AG09309 (cell line): Measurements from ENCODE around the gene COX17.

Experiments
- DNase-seq: peaks from one replicate; pipeline ENCODE4 v3.0.0-alpha.2; 2010; ENCODE audit warnings: low read depth
- H3K4me3 ChIP-seq: 2 replicates; pipeline ENCODE4 v1.5.1; 2011; ENCODE audit warnings: mild to moderate bottlenecking, low read depth, low read length, moderate library complexity; ENCODE audit not compliant: control insufficient read depth
- TF ChIP-seq, protein P1 (sequence below): IDR thresholded peaks from 2 replicates; pipeline ENCODE4 v1.5.1; 2011; ENCODE audit warnings: mild to moderate bottlenecking, low read depth, low read length, inconsistent platforms; ENCODE audit not compliant: insufficient read depth, control insufficient read depth; ENCODE audit errors: missing control alignments

COX17 gene, protein sequence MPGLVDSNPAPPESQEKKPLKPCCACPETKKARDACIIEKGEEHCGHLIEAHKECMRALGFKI

DNA sequence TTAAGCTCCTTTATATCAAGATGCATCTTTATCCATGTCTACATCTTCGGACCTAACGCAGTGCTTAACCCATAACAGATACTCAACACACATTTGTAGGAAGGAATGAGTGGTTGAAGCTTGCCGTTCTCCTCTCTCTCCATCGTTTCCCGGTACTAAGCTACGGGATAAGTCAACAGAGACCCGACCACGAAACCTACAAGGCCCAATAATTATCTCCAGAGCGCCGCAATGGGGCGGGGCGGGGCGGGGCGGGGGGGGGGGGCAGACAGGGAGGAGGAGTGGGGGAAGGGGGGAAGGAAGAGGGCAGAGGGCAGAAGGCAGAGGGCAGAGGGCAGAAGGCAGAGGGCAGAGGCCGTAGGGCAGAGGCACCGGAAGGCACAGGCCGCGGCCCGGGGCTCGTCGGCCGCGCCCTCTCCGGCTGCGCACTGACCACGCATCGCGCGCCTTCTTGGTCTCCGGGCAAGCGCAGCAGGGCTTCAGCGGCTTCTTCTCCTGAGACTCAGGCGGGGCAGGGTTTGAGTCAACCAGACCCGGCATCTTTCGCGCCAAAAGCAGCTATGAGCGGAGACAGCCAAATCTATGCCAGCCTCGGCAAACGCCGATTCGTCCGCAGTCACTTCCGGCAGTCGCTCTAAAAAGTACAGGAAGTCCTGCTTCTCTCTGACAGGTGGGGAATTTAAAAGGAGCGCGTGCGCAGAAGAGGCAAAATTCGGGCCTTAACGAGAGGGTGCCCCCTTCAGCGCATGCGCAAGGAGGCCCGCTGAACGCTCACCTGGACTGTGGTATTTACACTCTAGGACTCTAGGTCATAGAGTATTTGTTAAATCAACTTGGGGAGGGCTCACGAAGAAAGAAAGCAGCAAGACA is at the start of gene COX17:
COX17 (minus strand) TSS at position 636 of the 870 bp plus-strand sequence; CDS start at position 540, 96 bp downstream.
- TF ChIP-seq, protein P1, sequence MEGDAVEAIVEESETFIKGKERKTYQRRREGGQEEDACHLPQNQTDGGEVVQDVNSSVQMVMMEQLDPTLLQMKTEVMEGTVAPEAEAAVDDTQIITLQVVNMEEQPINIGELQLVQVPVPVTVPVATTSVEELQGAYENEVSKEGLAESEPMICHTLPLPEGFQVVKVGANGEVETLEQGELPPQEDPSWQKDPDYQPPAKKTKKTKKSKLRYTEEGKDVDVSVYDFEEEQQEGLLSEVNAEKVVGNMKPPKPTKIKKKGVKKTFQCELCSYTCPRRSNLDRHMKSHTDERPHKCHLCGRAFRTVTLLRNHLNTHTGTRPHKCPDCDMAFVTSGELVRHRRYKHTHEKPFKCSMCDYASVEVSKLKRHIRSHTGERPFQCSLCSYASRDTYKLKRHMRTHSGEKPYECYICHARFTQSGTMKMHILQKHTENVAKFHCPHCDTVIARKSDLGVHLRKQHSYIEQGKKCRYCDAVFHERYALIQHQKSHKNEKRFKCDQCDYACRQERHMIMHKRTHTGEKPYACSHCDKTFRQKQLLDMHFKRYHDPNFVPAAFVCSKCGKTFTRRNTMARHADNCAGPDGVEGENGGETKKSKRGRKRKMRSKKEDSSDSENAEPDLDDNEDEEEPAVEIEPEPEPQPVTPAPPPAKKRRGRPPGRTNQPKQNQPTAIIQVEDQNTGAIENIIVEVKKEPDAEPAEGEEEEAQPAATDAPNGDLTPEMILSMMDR, result no peak
- peak within 1 kb of the TSS; percentile 47 for H3K4me3 ChIP-seq
- peak; percentile 87 for DNase-seq

DNA sequence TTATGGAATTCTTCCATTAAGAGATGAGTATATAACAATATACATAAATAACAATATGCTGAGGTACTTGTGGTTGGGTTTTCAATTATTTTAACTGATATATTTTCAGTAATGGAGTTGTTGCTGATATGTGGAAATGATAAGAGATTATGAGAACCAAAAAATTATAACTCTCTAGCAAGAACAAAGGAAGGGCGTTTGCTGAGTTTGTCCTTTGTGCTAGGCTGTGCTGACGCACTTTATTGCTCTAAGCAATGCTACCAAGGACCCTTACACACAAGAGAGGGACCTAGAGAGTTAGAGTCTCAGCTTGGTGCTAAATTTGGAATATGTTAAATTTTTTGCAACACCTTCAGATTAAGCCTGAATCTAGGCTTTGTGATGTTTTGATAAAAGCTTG is 49.7 kb upstream of the COX17 start:
- no peak overlapping the region for H3K4me3 ChIP-seq
- TF ChIP-seq, protein P1, result no peak
- no peak for DNase-seq

DNA sequence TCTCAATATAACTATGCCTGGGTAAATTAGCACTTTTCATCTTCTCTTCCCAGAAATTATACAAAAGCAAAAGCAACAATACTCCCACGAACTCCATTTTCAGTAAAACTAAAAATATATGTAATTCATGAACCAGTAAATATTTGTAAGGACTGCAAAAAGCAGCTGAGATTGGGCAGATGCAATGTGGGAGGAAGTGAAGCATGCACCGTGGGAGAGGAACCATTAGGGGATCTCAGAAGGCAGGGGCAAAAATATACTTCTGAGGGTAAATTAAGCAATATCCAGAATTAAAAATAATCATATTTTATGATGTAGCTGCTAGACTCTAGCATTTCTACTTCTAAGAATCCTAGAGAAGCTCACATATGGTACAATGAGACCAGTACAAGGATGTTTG is 45.8 kb upstream of the COX17 start:
- H3K4me3 ChIP-seq, result no peak overlapping the region
- TF ChIP-seq, protein P1, result no peak
- no peak for DNase-seq

DNA sequence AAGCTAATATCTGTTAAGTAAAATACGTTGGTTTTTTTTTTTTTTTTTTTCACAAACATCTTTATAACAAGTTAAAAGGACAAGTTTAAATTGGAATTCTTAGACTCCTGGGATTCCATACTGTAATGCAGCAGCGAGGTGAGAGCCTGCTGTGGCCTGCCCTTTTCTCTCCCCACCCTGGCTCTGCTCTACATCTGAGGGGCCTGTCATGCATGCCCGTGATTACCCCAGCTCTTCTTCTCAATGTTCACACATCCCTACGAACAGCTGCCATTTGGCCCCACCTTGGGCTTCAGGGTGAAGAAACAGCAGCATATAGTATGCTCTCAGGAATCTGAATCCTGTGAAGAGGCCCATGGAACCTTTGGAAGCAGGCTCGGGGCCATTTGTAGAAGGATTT is 40.3 kb upstream of the COX17 start:
- TF ChIP-seq, protein P1, result no peak
- DNase-seq, result no peak
- H3K4me3 ChIP-seq, result no peak overlapping the region

DNA sequence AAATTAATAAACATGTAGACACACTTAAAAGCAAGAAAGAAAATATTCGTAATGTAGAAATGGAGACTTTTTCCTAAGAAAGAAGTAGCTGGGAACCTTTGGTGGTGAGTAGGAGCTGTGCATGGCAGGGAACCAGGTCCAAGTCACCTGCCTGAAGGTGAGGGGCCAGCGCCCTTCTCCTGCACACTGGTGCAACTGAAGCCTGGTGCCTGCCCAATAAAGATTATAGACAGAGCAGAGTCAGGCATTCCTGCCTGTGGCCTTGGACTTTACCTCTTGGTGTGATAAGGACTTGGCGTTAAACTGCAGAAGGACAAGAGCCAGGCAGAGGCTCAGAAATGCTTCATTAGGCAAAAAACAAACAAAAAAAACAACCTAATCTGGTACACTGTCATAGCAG is 39.8 kb upstream of the COX17 start:
- no peak overlapping the region for H3K4me3 ChIP-seq
- no peak for DNase-seq
- TF ChIP-seq, protein P1, result no peak

DNA sequence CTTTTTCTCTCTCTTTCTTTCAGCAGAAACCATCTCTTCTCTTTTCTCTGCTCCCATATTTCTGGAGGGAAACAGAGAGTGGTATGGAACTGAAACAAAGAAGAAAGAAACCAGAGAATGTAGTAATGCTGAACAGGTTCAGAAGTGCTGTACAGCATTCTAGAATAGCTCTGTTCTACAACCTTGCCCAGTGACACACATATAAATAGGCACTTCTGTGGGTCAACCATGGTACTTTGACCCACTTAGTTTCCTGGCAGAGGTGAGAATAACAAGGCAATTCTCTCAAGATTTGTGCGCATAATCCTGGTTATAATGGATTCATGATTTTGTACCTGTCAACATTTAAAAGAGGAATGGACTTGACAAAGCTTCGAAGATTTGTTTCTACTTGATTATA is 37.9 kb upstream of the COX17 start:
- TF ChIP-seq, protein P1, result no peak
- no peak overlapping the region for H3K4me3 ChIP-seq

More for the DNA sequence above, 37.9 kb upstream of the COX17 start:
- no peak for DNase-seq
